K562 (cell line): ENCODE data around the gene MMP24OS. TPM values are rescaled to one million over a fixed set of nuclear protein-coding genes. Genes with fewer than 3 reads are reported as not detected.

Experiments
- L3MBTL2 ChIP-seq: fragments of 450-650 bp; IDR thresholded peaks from 2 replicates; pipeline ENCODE4 v1.6.1; 2016; ENCODE audit warnings: mild to moderate bottlenecking, moderate library complexity
- MEF2D ChIP-seq: conservative IDR thresholded peaks from 2 replicates; pipeline ENCODE4 v1.6.1; 2016; ENCODE audit warnings: low read depth, missing genetic modification characterization, missing compliant biosample characterization
- PHB ChIP-seq: fragments of 250-450 bp; sonication (Bioruptor Pico); IDR thresholded peaks from 2 replicates; pipeline ENCODE4 v1.5.0; 2021
- TAF15 ChIP-seq: fragments of 200-400 bp; formaldehyde crosslinking; IDR thresholded peaks from 2 replicates; pipeline ENCODE4 v1.6.1; 2017; ENCODE audit warnings: mild to moderate bottlenecking, low read depth, low read length, moderate library complexity
- TSC22D4 ChIP-seq: fragments of 450-650 bp; IDR thresholded peaks from 2 replicates; pipeline ENCODE4 v1.6.1; 2016; ENCODE audit warnings: missing genetic modification characterization, missing biosample characterization, control low read depth
- YY1 ChIP-seq, 3 experiments: IDR thresholded peaks; 2 replicates each; pipeline ENCODE4 v1.6.1; 2011; ENCODE audit warnings: low read length in 2 of 3, mild to moderate bottlenecking in 2 of 3, moderate library complexity in 2 of 3, borderline replicate concordance in 1 of 3, control low read depth in 1 of 3, low read depth in 1 of 3; ENCODE audit not compliant: insufficient read depth in 3 of 3, insufficient replicate concordance in 2 of 3, control insufficient read depth in 1 of 3, insufficient read length in 1 of 3; ENCODE audit errors: extremely low read depth in 1 of 3
- ZC3H4 ChIP-seq: sonication (generic); formaldehyde crosslinking; IDR thresholded peaks from 2 replicates; pipeline ENCODE4 v1.9.0; 2021; ENCODE audit warnings: missing genetic modification reagents, borderline replicate concordance
- ZNF311 ChIP-seq: fragments of 250-450 bp; sonication (Bioruptor Pico); IDR thresholded peaks from 2 replicates; pipeline ENCODE4 v1.4.0; 2020; ENCODE audit warnings: mild to moderate bottlenecking, moderate library complexity
- polyA plus RNA-seq, 8 experiments: library from polyadenylated mRNA; depleted of rRNA in 4 of 8; stranded (reverse) in 5 of 8; unstranded in 3 of 8; fragments of >200 nt; fragmentation: Nextera tagmentation in 2 of 8; fragmentation: Illumina TruSeq in 1 of 8; extraction: Ambion mirVana in 2 of 8; extraction: Trizol in 1 of 8; gene quantifications; 2 replicates each; pipeline versions ENCODE4 v1.2.1 to v1.2.3, GENCODE V29; 2011 to 2014; ENCODE audit warnings: inconsistent platforms in 1 of 8, missing spikeins in 1 of 8
- total RNA-seq, 7 experiments: library from RNA; depleted of rRNA in 6 of 7; stranded (reverse); fragments of >200 nt in 6 of 7; fragmentation: Illumina TruSeq in 2 of 7; extraction: Trizol in 2 of 7; gene quantifications; 2 replicates each; pipeline versions ENCODE4 v1.2.1 to v1.2.3, GENCODE V29; 2011 to 2021; ENCODE audit warnings: low replicate concordance in 1 of 7
- TF ChIP-seq, protein P1 (sequence below): sonication (generic); IDR thresholded peaks from 2 replicates; pipeline ENCODE4 v1.6.1; 2016
- TF ChIP-seq, protein P2 (sequence below): fragments of 450-650 bp; IDR thresholded peaks from 2 replicates; pipeline ENCODE4 v1.6.1; 2016; ENCODE audit warnings: mild to moderate bottlenecking
- TF ChIP-seq, protein P3 (sequence below): fragments of 450-650 bp; IDR thresholded peaks from 2 replicates; pipeline ENCODE4 v1.6.1; 2016
- TF ChIP-seq, protein P4 (sequence below), 2 experiments: fragments of 450-650 bp in 1 of 2; sonication (generic) in 1 of 2; formaldehyde crosslinking in 1 of 2; IDR thresholded peaks in 1 of 2; conservative IDR thresholded peaks in 1 of 2; 2 replicates each; pipeline versions ENCODE4 v1.6.1 to v1.8.1; 2016 to 2023; ENCODE audit warnings: mild to moderate bottlenecking in 2 of 2, moderate library complexity in 2 of 2, inconsistent platforms in 1 of 2, missing genetic modification reagents in 1 of 2
- TF ChIP-seq, protein P5 (sequence below): fragments of 450-650 bp; formaldehyde crosslinking; IDR thresholded peaks from 2 replicates; pipeline ENCODE4 v1.4.0; 2020; ENCODE audit warnings: mild to moderate bottlenecking

MMP24OS gene
- total and polyA plus RNA-seq, 9 of the 15 experiments (the other 6 are each of a cell fraction or from before 2014, with no cell fraction given), result 0.92 to 41.5 (median 11.4) TPM

DNA sequence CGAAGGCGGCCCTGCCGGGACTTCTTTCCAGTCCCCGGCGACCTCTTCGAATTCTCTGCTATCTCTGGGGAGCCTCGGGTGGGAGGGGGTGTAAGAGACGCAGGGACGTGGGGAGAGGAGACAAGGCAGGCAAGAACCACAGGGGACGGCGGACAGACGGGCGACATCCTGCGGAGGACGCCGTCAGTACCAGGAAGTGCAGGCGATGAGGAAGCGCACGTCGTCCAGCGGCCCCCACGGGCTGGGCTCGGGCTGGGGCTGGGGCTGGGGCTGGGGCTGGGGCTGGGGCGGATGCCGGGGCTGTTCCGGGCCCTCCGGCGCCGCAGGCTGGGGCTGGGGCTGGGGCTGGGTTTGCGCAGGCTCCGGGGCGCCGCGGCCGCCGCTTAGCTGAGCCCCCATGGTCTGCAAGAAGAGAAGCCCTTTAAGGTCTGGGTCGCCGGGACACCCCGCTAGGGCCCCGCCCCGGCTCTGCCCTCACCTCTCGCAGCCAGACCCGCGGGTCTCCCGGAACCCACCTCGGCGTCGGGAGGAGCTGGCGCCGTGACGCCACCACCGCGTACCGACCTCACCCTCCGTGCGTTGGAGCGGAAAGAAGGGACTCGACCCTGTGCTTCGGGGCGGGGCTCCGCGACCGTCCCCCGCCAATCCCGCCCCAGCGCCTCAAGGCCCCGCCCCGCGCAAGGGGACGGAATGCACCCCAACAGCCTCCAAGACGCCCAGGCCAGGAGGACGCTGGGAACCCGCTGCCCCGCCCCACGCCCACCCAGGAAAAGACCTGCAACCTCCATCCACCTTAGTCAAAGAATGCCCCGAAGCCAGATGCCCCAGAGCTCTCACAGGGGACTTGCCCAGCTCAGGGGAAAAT, at the start of gene MMP24OS (continued):
- TF ChIP-seq, protein P1, sequence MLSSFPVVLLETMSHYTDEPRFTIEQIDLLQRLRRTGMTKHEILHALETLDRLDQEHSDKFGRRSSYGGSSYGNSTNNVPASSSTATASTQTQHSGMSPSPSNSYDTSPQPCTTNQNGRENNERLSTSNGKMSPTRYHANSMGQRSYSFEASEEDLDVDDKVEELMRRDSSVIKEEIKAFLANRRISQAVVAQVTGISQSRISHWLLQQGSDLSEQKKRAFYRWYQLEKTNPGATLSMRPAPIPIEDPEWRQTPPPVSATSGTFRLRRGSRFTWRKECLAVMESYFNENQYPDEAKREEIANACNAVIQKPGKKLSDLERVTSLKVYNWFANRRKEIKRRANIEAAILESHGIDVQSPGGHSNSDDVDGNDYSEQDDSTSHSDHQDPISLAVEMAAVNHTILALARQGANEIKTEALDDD, result no peak
- TF ChIP-seq, protein P2, sequence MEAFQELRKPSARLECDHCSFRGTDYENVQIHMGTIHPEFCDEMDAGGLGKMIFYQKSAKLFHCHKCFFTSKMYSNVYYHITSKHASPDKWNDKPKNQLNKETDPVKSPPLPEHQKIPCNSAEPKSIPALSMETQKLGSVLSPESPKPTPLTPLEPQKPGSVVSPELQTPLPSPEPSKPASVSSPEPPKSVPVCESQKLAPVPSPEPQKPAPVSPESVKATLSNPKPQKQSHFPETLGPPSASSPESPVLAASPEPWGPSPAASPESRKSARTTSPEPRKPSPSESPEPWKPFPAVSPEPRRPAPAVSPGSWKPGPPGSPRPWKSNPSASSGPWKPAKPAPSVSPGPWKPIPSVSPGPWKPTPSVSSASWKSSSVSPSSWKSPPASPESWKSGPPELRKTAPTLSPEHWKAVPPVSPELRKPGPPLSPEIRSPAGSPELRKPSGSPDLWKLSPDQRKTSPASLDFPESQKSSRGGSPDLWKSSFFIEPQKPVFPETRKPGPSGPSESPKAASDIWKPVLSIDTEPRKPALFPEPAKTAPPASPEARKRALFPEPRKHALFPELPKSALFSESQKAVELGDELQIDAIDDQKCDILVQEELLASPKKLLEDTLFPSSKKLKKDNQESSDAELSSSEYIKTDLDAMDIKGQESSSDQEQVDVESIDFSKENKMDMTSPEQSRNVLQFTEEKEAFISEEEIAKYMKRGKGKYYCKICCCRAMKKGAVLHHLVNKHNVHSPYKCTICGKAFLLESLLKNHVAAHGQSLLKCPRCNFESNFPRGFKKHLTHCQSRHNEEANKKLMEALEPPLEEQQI, result no peak
- no peak for TF ChIP-seq L3MBTL2
- TF ChIP-seq, protein P3, sequence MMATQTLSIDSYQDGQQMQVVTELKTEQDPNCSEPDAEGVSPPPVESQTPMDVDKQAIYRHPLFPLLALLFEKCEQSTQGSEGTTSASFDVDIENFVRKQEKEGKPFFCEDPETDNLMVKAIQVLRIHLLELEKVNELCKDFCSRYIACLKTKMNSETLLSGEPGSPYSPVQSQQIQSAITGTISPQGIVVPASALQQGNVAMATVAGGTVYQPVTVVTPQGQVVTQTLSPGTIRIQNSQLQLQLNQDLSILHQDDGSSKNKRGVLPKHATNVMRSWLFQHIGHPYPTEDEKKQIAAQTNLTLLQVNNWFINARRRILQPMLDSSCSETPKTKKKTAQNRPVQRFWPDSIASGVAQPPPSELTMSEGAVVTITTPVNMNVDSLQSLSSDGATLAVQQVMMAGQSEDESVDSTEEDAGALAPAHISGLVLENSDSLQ, result peak; percentile 45; the same call in 1 of the 2 replicates
- TF ChIP-seq, protein P4, sequence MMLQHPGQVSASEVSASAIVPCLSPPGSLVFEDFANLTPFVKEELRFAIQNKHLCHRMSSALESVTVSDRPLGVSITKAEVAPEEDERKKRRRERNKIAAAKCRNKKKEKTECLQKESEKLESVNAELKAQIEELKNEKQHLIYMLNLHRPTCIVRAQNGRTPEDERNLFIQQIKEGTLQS (IDR thresholded peaks at IDR 0.05), result no peak
- TF ChIP-seq, protein P4 (CRISPR knock-in tag; conservative IDR thresholded peaks at IDR 0.05), result no peak
- TF ChIP-seq MEF2D (tag), result no peak
- TF ChIP-seq YY1 (IDR thresholded peaks at IDR 0.05; ENCODE audit: borderline replicate concordance in 1 of 3, control insufficient read depth in 1 of 3, extremely low read depth in 1 of 3, insufficient read depth in 3 of 3, insufficient read length in 1 of 3, insufficient replicate concordance in 2 of 3, low read depth in 1 of 3, low read length in 2 of 3), result peak in 1 of 3 experiments; percentile 25
- TF ChIP-seq ZC3H4 (CRISPR knock-in tag), result no peak
- TF ChIP-seq TSC22D4 (tag), result no peak
- TF ChIP-seq PHB (CRISPR knock-in tag), result no peak
- TF ChIP-seq, protein P5, sequence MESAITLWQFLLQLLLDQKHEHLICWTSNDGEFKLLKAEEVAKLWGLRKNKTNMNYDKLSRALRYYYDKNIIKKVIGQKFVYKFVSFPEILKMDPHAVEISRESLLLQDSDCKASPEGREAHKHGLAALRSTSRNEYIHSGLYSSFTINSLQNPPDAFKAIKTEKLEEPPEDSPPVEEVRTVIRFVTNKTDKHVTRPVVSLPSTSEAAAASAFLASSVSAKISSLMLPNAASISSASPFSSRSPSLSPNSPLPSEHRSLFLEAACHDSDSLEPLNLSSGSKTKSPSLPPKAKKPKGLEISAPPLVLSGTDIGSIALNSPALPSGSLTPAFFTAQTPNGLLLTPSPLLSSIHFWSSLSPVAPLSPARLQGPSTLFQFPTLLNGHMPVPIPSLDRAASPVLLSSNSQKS, result no peak
- TF ChIP-seq TAF15, result no peak
- no peak for TF ChIP-seq ZNF311 (CRISPR knock-in tag)
